ENCODE measurements around the gene TYW3. TPM values are rescaled to one million over a fixed set of nuclear protein-coding genes. Genes with fewer than 3 reads are reported as not detected.

TYW3 gene
- total RNA-seq, 1 donor from 2014 or later, result 14.8 TPM

DNA sequence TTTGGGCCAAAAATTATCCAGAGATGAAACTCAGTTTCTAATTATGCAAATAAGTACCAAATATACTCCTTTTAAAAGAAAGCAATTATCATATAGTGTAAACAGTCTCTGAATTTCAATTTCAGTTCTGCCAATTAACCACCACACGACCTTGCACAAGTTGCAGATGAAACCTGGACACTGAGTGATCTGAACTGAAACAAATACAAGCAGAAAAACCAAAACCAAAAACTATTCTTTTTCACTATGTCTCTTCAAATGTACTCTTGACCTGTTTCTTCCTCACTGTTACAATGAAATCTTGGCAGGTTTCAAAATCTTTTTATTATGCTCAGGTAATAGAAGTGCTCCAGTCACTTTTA, 79.2 kb downstream of the TYW3 start:
- no peak for DNase-seq (ENCODE audit: low spot score)
- Mint-ChIP-seq H3K27me3 (ENCODE audit: unreplicated experiment) (no peaks in the 10 kb centered on the region), H3K4me1 (ENCODE audit: unreplicated experiment) (no peaks in the 10 kb centered on the region), H3K4me3 (ENCODE audit: unreplicated experiment) (no peak overlapping the region), H3K9me3 (ENCODE audit: unreplicated experiment) (no peaks in the 10 kb centered on the region), H3K27ac (ENCODE audit: unreplicated experiment) (no peak overlapping the region), H3K36me3 (ENCODE audit: low read depth, unreplicated experiment) (no peaks in the 10 kb centered on the region)
- TF ChIP-seq, protein P1, sequence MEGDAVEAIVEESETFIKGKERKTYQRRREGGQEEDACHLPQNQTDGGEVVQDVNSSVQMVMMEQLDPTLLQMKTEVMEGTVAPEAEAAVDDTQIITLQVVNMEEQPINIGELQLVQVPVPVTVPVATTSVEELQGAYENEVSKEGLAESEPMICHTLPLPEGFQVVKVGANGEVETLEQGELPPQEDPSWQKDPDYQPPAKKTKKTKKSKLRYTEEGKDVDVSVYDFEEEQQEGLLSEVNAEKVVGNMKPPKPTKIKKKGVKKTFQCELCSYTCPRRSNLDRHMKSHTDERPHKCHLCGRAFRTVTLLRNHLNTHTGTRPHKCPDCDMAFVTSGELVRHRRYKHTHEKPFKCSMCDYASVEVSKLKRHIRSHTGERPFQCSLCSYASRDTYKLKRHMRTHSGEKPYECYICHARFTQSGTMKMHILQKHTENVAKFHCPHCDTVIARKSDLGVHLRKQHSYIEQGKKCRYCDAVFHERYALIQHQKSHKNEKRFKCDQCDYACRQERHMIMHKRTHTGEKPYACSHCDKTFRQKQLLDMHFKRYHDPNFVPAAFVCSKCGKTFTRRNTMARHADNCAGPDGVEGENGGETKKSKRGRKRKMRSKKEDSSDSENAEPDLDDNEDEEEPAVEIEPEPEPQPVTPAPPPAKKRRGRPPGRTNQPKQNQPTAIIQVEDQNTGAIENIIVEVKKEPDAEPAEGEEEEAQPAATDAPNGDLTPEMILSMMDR (IDR thresholded peaks at IDR 0.05; ENCODE audit: unreplicated experiment), result no peak

Other genes with a start within 250 kb of the TYW3 start
- not detected for gene LRRC53, start 220.5 kb upstream of the TYW3 start, total RNA-seq (ENCODE audit: unreplicated experiment)
- 2.8 TPM for gene ERICH3, start 59.4 kb upstream of the TYW3 start, total RNA-seq (ENCODE audit: unreplicated experiment)
- 31.7 TPM for gene CRYZ, start 102 bp upstream of the TYW3 start, total RNA-seq (ENCODE audit: unreplicated experiment)